Right lobe of liver (tissue), 6 donors: ENCODE results near the gene BCL2A1. TPM values are rescaled to one million over a fixed set of nuclear protein-coding genes. Genes with fewer than 3 reads are reported as not detected.
"Not testable (repeated sequence)": the region's sequence is repeated elsewhere in the genome, so short reads cannot be mapped to it uniquely, and the experiment has no call there.

Experiments used
- ATAC-seq, 4 donors: fragments of 200-7000 bp; cut with Tn5 transposase; one replicate each; pipeline ENCODE4 v1.9.1; 2020; ENCODE audit warnings: mild to moderate bottlenecking in 4 of 4, moderate library complexity in 4 of 4
- DNase-seq, 3 donors: peaks; one replicate each; pipeline ENCODE4 v3.0.0-alpha.2; 2020
- H3K27ac ChIP-seq, 3 donors: fragments of 200-600 bp; one replicate each; pipeline ENCODE4 v1.8.0; 2022
- H3K27me3 ChIP-seq, 2 donors: fragments of 200-600 bp; one replicate each; pipeline ENCODE4 v1.8.0; 2022
- H3K36me3 ChIP-seq, 4 donors: fragments of 200-600 bp; sonication (generic) in 1 of 4; one replicate each; pipeline versions ENCODE4 v1.5.1 to v1.8.0; 2017 to 2022; ENCODE audit warnings: control low read depth in 1 of 4
- H3K4me1 ChIP-seq, 4 donors: fragments of 200-600 bp; sonication (generic) in 1 of 4; one replicate each; pipeline versions ENCODE4 v1.5.1 to v1.8.0; 2017 to 2022; ENCODE audit warnings: control low read depth in 1 of 4
- H3K4me3 ChIP-seq, 3 donors: fragments of 200-600 bp; one replicate each; pipeline ENCODE4 v1.8.0; 2022
- H3K9me3 ChIP-seq, 4 donors: fragments of 200-600 bp; sonication (generic) in 1 of 4; one replicate each; pipeline versions ENCODE4 v1.5.1 to v1.8.0; 2017 to 2022; ENCODE audit warnings: control low read depth in 1 of 4
- CTCF ChIP-seq, 4 donors: fragments of 200-600 bp in 3 of 4; fragments of 450-650 bp in 1 of 4; IDR thresholded peaks; one replicate each; pipeline versions ENCODE4 v1.5.1 to v1.8.0; 2016 to 2022; ENCODE audit warnings: antibody characterized with exemption in 4 of 4, mild to moderate bottlenecking in 2 of 4
- POLR2A ChIP-seq: fragments of 450-650 bp; IDR thresholded peaks from one replicate; pipeline ENCODE4 v1.6.1; 2017; ENCODE audit warnings: antibody characterized with exemption, mild to moderate bottlenecking
- WGBS: methylation state at CpG from one replicate; pipeline ENCODE4 v1.1.6; 2018; ENCODE audit warnings: low coverage, low lambda C conversion rate; ENCODE audit not compliant: insufficient coverage; ENCODE audit errors: missing lambda C conversion rate; 5-methylcytosine and 5-hydroxymethylcytosine counted together
- intact Hi-C, 2 donors: fragments of 100-400 bp; cut with DNase I; formaldehyde crosslinking; loops; one replicate each; pipeline versions ENCODE4 v1.11.2 to v1.14.1; 2022
- total RNA-seq, 6 experiments: library from RNA; depleted of rRNA in 2 of 6; stranded (reverse); fragments of >200 nt in 2 of 6; fragmentation: NEBNext Ultra II Directional in 3 of 6; extraction: Animal tissue kit (Norgen Biotek cat#: 25700) in 3 of 6; gene quantifications; one replicate each; pipeline versions ENCODE4 v1.1.0 to v1.2.4, GENCODE V29; 2016 to 2023
- donor health status: DM: no; HTN: yes; CAD: no.
- donor health status: DM: no; HTN: no; CAD: no.
- donor health status: DM: no; HTN: no; CAD: no.
- donor health status: DM: no; HTN: yes; CAD: no.
- donor health status: DM: no; HTN: yes; CAD: no.

BCL2A1 gene
- total RNA-seq, 6 experiments from 2014 or later, result 0.26 to 6.9 (median 1.8) TPM

GRCh38 chr15:79938143-79938542, 32.9 kb downstream of the BCL2A1 start:
- ATAC-seq, result no peak
- H3K27me3 ChIP-seq, result no peaks in the 10 kb centered on the region
- DNase-seq, result no peak
- no peaks in the 10 kb centered on the region for H3K4me1 ChIP-seq
- H3K9me3 ChIP-seq, result no peaks in the 10 kb centered on the region
- no peaks in the 10 kb centered on the region for H3K36me3 ChIP-seq
- TF ChIP-seq POLR2A (no peak), CTCF (IDR thresholded peaks at IDR 0.05) (no peak)
- intact Hi-C loops, result no loop called here
- H3K4me3 ChIP-seq, result no peak overlapping the region
- WGBS, result 71% methylated on average over 1 of the region's 1 CpG
- H3K27ac ChIP-seq, result no peak overlapping the region

DNA sequence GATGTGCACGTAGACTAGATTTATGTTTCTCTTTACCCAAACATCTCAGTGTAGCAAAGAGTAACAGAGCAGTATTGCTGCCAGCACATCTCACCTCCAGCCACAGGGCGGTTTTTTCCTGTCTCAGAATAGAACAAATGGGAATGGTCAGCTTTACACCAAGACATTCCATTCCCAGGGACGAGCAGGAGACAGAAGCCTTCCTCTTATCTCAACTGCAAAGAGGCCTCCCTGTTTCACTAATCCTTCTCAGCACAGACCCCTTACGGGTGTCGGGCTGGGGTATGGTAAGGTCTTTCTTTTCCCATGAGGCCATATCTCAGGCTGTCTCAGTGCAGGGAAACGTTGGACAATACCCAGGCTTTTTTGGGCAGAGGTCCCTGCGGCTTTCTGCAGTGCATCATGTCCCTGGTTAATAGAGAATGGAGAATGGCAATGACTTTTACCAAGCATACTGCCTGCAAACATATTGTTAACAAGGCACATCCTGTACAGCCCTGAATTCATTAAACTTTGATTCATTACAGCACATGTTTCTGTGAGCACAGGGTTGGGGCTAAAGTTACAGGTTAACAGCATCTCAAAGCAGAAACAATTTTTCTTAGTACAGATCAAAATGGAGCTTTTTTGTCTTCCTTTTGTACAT, 35.3 kb downstream of the BCL2A1 start:
- intact Hi-C loops, ATAC-seq: not testable (repeated sequence)

GRCh38 chr15:79933231-79933630, 37.8 kb downstream of the BCL2A1 start:
- H3K4me3 ChIP-seq, result no peak overlapping the region
- H3K9me3 ChIP-seq, result no peaks in the 10 kb centered on the region
- WGBS, result 73% methylated on average over 3 of the region's 3 CpGs
- DNase-seq, result no peak
- H3K27me3 ChIP-seq, result no peaks in the 10 kb centered on the region
- peak in 1 of 4 donors; percentile 34 for ATAC-seq
- H3K27ac ChIP-seq, result no peak overlapping the region
- intact Hi-C loops, result no loop called here
- no peaks in the 10 kb centered on the region for H3K36me3 ChIP-seq
- H3K4me1 ChIP-seq, result peaks cover 0 to 4% (median 0%) of the 10 kb centered on the region in 4 donors
- TF ChIP-seq CTCF (IDR thresholded peaks at IDR 0.05), result no peak

More for the DNA sequence above, 35.3 kb downstream of the BCL2A1 start:
- H3K27ac ChIP-seq, H3K36me3 ChIP-seq, H3K4me3 ChIP-seq, H3K4me1 ChIP-seq, H3K9me3 ChIP-seq, DNase-seq, H3K27me3 ChIP-seq: not testable (repeated sequence)
- 82% methylated on average over 1 of the region's 7 CpGs for WGBS

DNA sequence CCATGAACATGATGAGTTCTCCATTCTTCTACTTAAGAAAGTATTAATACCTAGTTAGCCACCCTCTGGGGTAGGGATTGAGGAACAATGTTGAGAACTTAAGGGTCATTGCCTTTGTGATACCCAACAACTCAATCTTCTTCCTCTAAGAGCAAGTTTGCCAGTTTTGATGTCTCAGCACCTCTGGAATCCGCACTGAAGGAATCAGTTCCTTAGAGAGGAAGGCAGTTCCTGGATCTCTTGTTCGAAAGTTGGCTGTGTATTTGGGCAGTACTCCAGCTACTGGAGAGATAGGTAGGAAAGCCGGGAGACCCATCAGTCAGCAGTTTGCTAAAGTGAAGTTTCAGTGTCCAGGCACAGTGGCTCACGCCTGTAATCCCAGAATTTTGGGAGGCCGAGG, 38.5 kb downstream of the BCL2A1 start:
- intact Hi-C loops, result no loop called here
- no peak for DNase-seq
- H3K4me1 ChIP-seq, result peaks cover 0 to 4% (median 0%) of the 10 kb centered on the region in 4 donors
- TF ChIP-seq POLR2A, result no peak
- no peak for TF ChIP-seq CTCF (IDR thresholded peaks at IDR 0.05)
- no peak overlapping the region for H3K4me3 ChIP-seq
- H3K36me3 ChIP-seq, result no peaks in the 10 kb centered on the region
- H3K9me3 ChIP-seq, result no peaks in the 10 kb centered on the region
- peak; percentile 47 to 68 (median 56) for ATAC-seq
- H3K27me3 ChIP-seq, result no peaks in the 10 kb centered on the region
- 32% methylated on average over 5 of the region's 5 CpGs for WGBS
- no peak overlapping the region for H3K27ac ChIP-seq

DNA sequence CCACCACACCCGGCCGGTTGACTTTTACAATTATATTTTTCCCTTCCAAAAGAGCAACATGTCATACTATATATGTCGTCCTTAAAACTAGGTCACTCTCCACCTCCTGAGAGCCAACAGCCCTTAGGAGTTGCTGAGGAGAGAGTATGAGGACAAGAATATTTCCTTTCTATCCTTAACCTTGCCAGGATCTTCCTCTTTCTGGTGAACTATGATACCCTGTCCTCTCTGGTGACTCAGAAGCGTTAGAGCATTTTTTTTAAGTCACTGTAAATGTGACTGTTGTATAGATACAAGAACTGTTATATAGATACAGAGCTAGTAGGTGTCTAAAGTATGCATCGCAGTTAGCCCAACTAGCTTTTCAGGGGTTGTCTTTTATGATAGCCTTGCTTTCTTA, 40.5 kb downstream of the BCL2A1 start:
- H3K4me3 ChIP-seq, result no peak overlapping the region
- DNase-seq, result no peak
- peak in 2 of 4 donors; percentile 29 to 36 for ATAC-seq
- H3K9me3 ChIP-seq, result no peaks in the 10 kb centered on the region
- TF ChIP-seq POLR2A, result no peak
- no peak for TF ChIP-seq CTCF (IDR thresholded peaks at IDR 0.05)
- H3K27me3 ChIP-seq, result no peaks in the 10 kb centered on the region
- peaks cover 0 to 4% (median 0%) of the 10 kb centered on the region in 4 donors for H3K4me1 ChIP-seq
- no peak overlapping the region for H3K27ac ChIP-seq
- H3K36me3 ChIP-seq, result no peaks in the 10 kb centered on the region
- WGBS, result 69% methylated on average over 2 of the region's 5 CpGs
- intact Hi-C loops, result no loop called here
